Measurements from ENCODE around the gene KRTAP21-1. TPM values are rescaled to one million over a fixed set of nuclear protein-coding genes. Genes with fewer than 3 reads are reported as not detected.

The KRTAP21-1 gene
- total and polyA plus RNA-seq, 2 of the 8 experiments (the other 6 are each of a cell fraction or from before 2014, with no cell fraction given), result not detected

DNA sequence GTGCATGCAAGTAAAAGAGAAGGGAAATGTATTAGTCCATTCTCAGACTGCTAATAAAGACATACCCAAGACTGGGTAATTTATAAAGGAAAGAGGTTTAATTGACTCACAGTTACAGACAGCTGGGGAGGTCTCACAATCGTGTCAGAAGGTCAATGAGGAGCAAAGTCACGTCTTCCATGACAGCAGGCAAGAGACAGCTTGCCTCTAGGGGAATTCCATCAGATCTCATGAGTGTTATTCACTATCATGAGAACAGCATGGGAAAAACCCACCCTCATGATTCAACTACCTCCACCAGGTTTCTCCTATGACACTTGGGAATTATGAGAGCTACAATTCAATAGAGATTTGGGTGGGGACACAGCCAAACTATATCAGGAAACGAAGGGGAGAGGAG is 44.7 kb downstream of the KRTAP21-1 start (continued):
- TF ChIP-seq CHD7 (IDR thresholded peaks at IDR 0.05; ENCODE audit: insufficient replicate concordance, low read length) (no peak), SIN3A (conservative IDR thresholded peaks at IDR 0.05 in 1 of 2, IDR thresholded peaks at IDR 0.05 in 1 of 2; ENCODE audit: low read depth in 1 of 2, low read length in 2 of 2) (no peak), HDAC6 (IDR thresholded peaks at IDR 0.05; ENCODE audit: low read depth, low read length) (no peak), CBX8 (IDR thresholded peaks at IDR 0.05; ENCODE audit: borderline replicate concordance, low read depth, low read length) (no peak), SP4 (IDR thresholded peaks at IDR 0.05; ENCODE audit: low read length) (no peak), SRF (IDR thresholded peaks at IDR 0.05; ENCODE audit: low read depth, low read length) (no peak), CTBP2 (IDR thresholded peaks at IDR 0.05; ENCODE audit: borderline replicate concordance, insufficient read depth, insufficient read length, low read length) (no peak), JUND (IDR thresholded peaks at IDR 0.05; ENCODE audit: low read length) (no peak), TAF7 (optimal IDR thresholded peaks at IDR 0.05; ENCODE audit: borderline replicate concordance, low read depth, low read length) (no peak)

All from H1 (cell line).